Caco-2 (cell line): Measurements from ENCODE around the gene GP1BA. TPM values are rescaled to one million over a fixed set of nuclear protein-coding genes. Genes with fewer than 3 reads are reported as not detected.

Experiments
- BruUV-seq: library from RNA; stranded (reverse); fragments of 400-500 nt; replicated peaks from 2 replicates; lab custom pipeline; 2021; lab: Mats Ljungman, UMichigan
- CTCF ChIA-PET: fragments of 300-600 bp; sonication (Branson Sonifier 250); formaldehyde crosslinking; loops from one replicate; lab custom pipeline; 2022; ENCODE audit warnings: antibody characterized with exemption; lab: Charles Lee
- POLR2A ChIA-PET: fragments of 300-600 bp; sonication (Branson Sonifier 250); formaldehyde crosslinking; loops from one replicate; lab custom pipeline; 2022; ENCODE audit warnings: antibody characterized with exemption; lab: Charles Lee
- DNase-seq, 2 experiments: peaks; one replicate each; pipeline versions ENCODE4 v3.0.0 to v3.0.0-alpha.2; 2020 to 2022
- H3K27me3 ChIP-seq: replicated peaks from 2 replicates; pipeline ENCODE4 v1.6.0; 2011; ENCODE audit warnings: low read length; ENCODE audit not compliant: control insufficient read depth, insufficient read depth
- H3K36me3 ChIP-seq: 2 replicates; pipeline ENCODE4 v1.5.1; 2011; ENCODE audit warnings: low read length; ENCODE audit not compliant: control insufficient read depth, insufficient read depth
- H3K4me1 ChIP-seq: fragments of 250-450 bp; sonication (Bioruptor Pico); 2 replicates; pipeline ENCODE4 v1.5.1; 2020; ENCODE audit warnings: mild to moderate bottlenecking
- H3K4me3 ChIP-seq: 2 replicates; pipeline ENCODE4 v1.5.1; 2011; ENCODE audit warnings: low read depth, mild to moderate bottlenecking, control low read depth, low read length
- H3K9me3 ChIP-seq: fragments of 250-450 bp; sonication (Bioruptor Pico); 2 replicates; pipeline ENCODE4 v1.5.1; 2020; ENCODE audit warnings: mild to moderate bottlenecking, moderate library complexity
- H3K27ac Mint-ChIP-seq: one replicate; pipeline ENCODE4 v1.8.0; 2022; ENCODE audit warnings: mixed read lengths; ENCODE audit not compliant: unreplicated experiment
- H3K27me3 Mint-ChIP-seq: one replicate; pipeline ENCODE4 v1.8.0; 2022; ENCODE audit warnings: mixed read lengths; ENCODE audit not compliant: insufficient read depth, unreplicated experiment
- H3K36me3 Mint-ChIP-seq: one replicate; pipeline ENCODE4 v1.8.0; 2022; ENCODE audit warnings: mild to moderate bottlenecking, mixed read lengths; ENCODE audit not compliant: insufficient read depth, unreplicated experiment
- H3K4me1 Mint-ChIP-seq: one replicate; pipeline ENCODE4 v1.8.0; 2022; ENCODE audit warnings: low read depth, mixed read lengths; ENCODE audit not compliant: unreplicated experiment
- H3K4me3 Mint-ChIP-seq: one replicate; pipeline ENCODE4 v1.8.0; 2022; ENCODE audit warnings: mild to moderate bottlenecking, moderate library complexity, mixed read lengths; ENCODE audit not compliant: unreplicated experiment
- H3K9me3 Mint-ChIP-seq: one replicate; pipeline ENCODE4 v1.8.0; 2022; ENCODE audit warnings: mixed read lengths; ENCODE audit not compliant: unreplicated experiment
- CTCF ChIP-seq, 2 experiments: fragments of 200-600 bp in 1 of 2; IDR thresholded peaks; 1 replicate in 1 of 2; 2 replicates in 1 of 2; pipeline versions ENCODE4 v1.5.1 to v1.8.0; 2011 to 2022; ENCODE audit warnings: antibody characterized with exemption in 1 of 2, control low read depth in 1 of 2, inconsistent platforms in 1 of 2, low read depth in 1 of 2, low read length in 1 of 2, mild to moderate bottlenecking in 1 of 2, moderate library complexity in 1 of 2; ENCODE audit not compliant: insufficient read depth in 1 of 2, severe bottlenecking in 1 of 2, unreplicated experiment in 1 of 2
- intact Hi-C: fragments of 100-400 bp; cut with micrococcal nuclease; formaldehyde crosslinking; loops from one replicate; pipeline ENCODE4 v1.10.0; 2022; ENCODE audit not compliant: unreplicated experiment
- total RNA-seq: library from RNA; stranded (reverse); gene quantifications from 2 replicates; pipeline ENCODE4 v1.2.3, GENCODE V29; 2022

Gene GP1BA
- total RNA-seq, 1 experiment from 2014 or later: not detected

GRCh38 chr17:4940555-4941318 is 8.7 kb downstream of the GP1BA start:
- no peaks in the 10 kb centered on the region for H3K27me3 Mint-ChIP-seq
- POLR2A ChIA-PET: interaction anchor here (0.5 to 2.6 kb wide), 8 partner anchors 11 to 293 kb away, joined by 3 to 54 read pairs (median 8); partner anchors contain the start of genes ENO3, KIF1C and SPAG7

GRCh38 chr17:4941319-4941610 is 9.2 kb downstream of the GP1BA start:
- no peak for DNase-seq
- no peaks in the 10 kb centered on the region; the same call in 1 of the 2 replicates for H3K36me3 ChIP-seq
- no peaks in the 10 kb centered on the region for H3K9me3 Mint-ChIP-seq
- H3K4me1 ChIP-seq: 0 out of 2 replicates have a peak, but pooled peaks cover 1% of the 10 kb centered on the region
- CTCF ChIA-PET: no interaction called here
- no TSS peak for BruUV-seq
- no peaks in the 10 kb centered on the region for H3K27me3 Mint-ChIP-seq
- H3K27me3 ChIP-seq: no peaks in the 10 kb centered on the region
- TF ChIP-seq CTCF (IDR thresholded peaks at IDR 0.05; ENCODE audit: insufficient read depth in 1 of 2, low read depth in 1 of 2, low read length in 1 of 2, severe bottlenecking in 1 of 2, unreplicated experiment in 1 of 2): no peak
- H3K4me3 Mint-ChIP-seq: peak overlapping the region; percentile 87
- peaks cover 5% of the 10 kb centered on the region for H3K4me1 Mint-ChIP-seq
- POLR2A ChIA-PET: no interaction called here
- H3K9me3 ChIP-seq: no peaks in the 10 kb centered on the region
- H3K27ac Mint-ChIP-seq: peak overlapping the region; percentile 89
- H3K4me3 ChIP-seq: peak overlapping the region; percentile 73
- intact Hi-C loops: loop anchor here (2.0 kb wide), 1 partner anchor 26 kb away; the partner anchor contains the start of gene SPAG7
- peaks cover 35% of the 10 kb centered on the region for H3K36me3 Mint-ChIP-seq

More at GRCh38 chr17:4940555-4941318, 8.7 kb downstream of the GP1BA start:
- peaks cover 5% of the 10 kb centered on the region for H3K4me1 Mint-ChIP-seq
- CTCF ChIA-PET: interaction anchor here (0.7 to 2.2 kb wide), 4 partner anchors 9 to 231 kb away, joined by 3 to 19 read pairs (median 5); partner anchors contain the start of genes ARRB2 and SPAG7
- intact Hi-C loops: loop anchor here (1.0 to 2.0 kb wide), 2 partner anchors 9 to 26 kb away; partner anchors contain the start of gene SPAG7
- H3K4me3 ChIP-seq: peak overlapping the region; percentile 73
- no peaks in the 10 kb centered on the region for H3K27me3 ChIP-seq
- H3K36me3 Mint-ChIP-seq: peaks cover 31% of the 10 kb centered on the region
- H3K36me3 ChIP-seq: no peaks in the 10 kb centered on the region; the same call in 1 of the 2 replicates
- H3K4me1 ChIP-seq: no peaks in the 10 kb centered on the region
- TF ChIP-seq CTCF (IDR thresholded peaks at IDR 0.05; ENCODE audit: insufficient read depth in 1 of 2, low read depth in 1 of 2, low read length in 1 of 2, severe bottlenecking in 1 of 2, unreplicated experiment in 1 of 2): no peak
- H3K9me3 Mint-ChIP-seq: no peaks in the 10 kb centered on the region
- DNase-seq: peak in 1 of 2 experiments; percentile 79
- peak overlapping the region; percentile 87 for H3K4me3 Mint-ChIP-seq
- H3K27ac Mint-ChIP-seq: peak overlapping the region; percentile 89
- BruUV-seq: TSS peak; percentile 80
- H3K9me3 ChIP-seq: no peaks in the 10 kb centered on the region

- Histone ChIP-seq H3K9me3 (no peaks in the 10 kb centered on the region), H3K4me1 (0 out of 2 replicates have a peak, but pooled peaks cover 7% of the 10 kb centered on the region), H3K27me3 (no peaks in the 10 kb centered on the region), H3K36me3 (no peaks in the 10 kb centered on the region; the same call in 1 of the 2 replicates), H3K4me3 (no peak overlapping the region)
- BruUV-seq: no TSS peak
- Mint-ChIP-seq H3K27me3 (no peaks in the 10 kb centered on the region), H3K36me3 (peaks cover 45% of the 10 kb centered on the region), H3K9me3 (no peaks in the 10 kb centered on the region), H3K4me3 (no peak overlapping the region), H3K27ac (no peak overlapping the region), H3K4me1 (peaks cover 5% of the 10 kb centered on the region)
- CTCF ChIA-PET: no interaction called here
- TF ChIP-seq CTCF (IDR thresholded peaks at IDR 0.05; ENCODE audit: insufficient read depth in 1 of 2, low read depth in 1 of 2, low read length in 1 of 2, severe bottlenecking in 1 of 2, unreplicated experiment in 1 of 2): no peak
- no peak for DNase-seq
- POLR2A ChIA-PET: interaction anchor here (0.5 kb wide), 1 partner anchor 66 kb away, joined by 4 read pairs; no protein-coding TSS in a partner anchor
- intact Hi-C loops: no loop called here
Observed at GRCh38 chr17:4942760-4943508, 10.9 kb downstream of the GP1BA start.
